Sigmoid colon (tissue), 7 donors: ENCODE results near the gene PARD3. TPM values are rescaled to one million over a fixed set of nuclear protein-coding genes. Genes with fewer than 3 reads are reported as not detected.

ENCODE experiments used
- DNase-seq: peaks from one replicate; pipeline ENCODE4 v3.0.0-alpha.2; 2019
- H3K27ac ChIP-seq, 4 donors: fragments of 200-600 bp; sonication (generic); one replicate each; pipeline ENCODE4 v1.5.1; 2016 to 2019; ENCODE audit warnings: mild to moderate bottlenecking in 1 of 4
- H3K27me3 ChIP-seq, 3 donors: fragments of 200-600 bp; sonication (generic); one replicate each; pipeline ENCODE4 v1.5.1; 2019; ENCODE audit warnings: mild to moderate bottlenecking in 1 of 3
- H3K36me3 ChIP-seq, 4 donors: fragments of 200-600 bp; sonication (generic); one replicate each; pipeline ENCODE4 v1.5.1; 2016 to 2019
- H3K4me1 ChIP-seq, 4 donors: fragments of 200-600 bp; sonication (generic); one replicate each; pipeline ENCODE4 v1.5.1; 2017 to 2019
- H3K4me3 ChIP-seq, 4 donors: fragments of 200-600 bp; sonication (generic); one replicate each; pipeline ENCODE4 v1.5.1; 2017 to 2019; ENCODE audit warnings: mild to moderate bottlenecking in 2 of 4, moderate library complexity in 1 of 4
- H3K9me3 ChIP-seq, 4 donors: fragments of 200-600 bp in 3 of 4; sonication (generic) in 3 of 4; one replicate each; pipeline versions ENCODE4 v1.5.1 to v1.6.1; 2013 to 2019
- EP300 ChIP-seq, 4 donors: sonication (generic); formaldehyde crosslinking; IDR thresholded peaks; one replicate each; pipeline ENCODE4 v1.6.1; 2017; ENCODE audit warnings: antibody characterized with exemption in 4 of 4
- POLR2A ChIP-seq, 2 donors: fragments of 450-650 bp; IDR thresholded peaks; one replicate each; pipeline ENCODE4 v1.6.1; 2016; ENCODE audit warnings: antibody characterized with exemption in 2 of 2, mild to moderate bottlenecking in 2 of 2, moderate library complexity in 2 of 2
- POLR2AphosphoS5 ChIP-seq, 4 donors: sonication (generic); formaldehyde crosslinking; IDR thresholded peaks; one replicate each; pipeline ENCODE4 v1.6.1; 2017; ENCODE audit warnings: antibody characterized with exemption in 4 of 4
- WGBS, 2 donors: extraction: QIAGEN DNeasy Blood & Tissue Kit; methylation state at CpG; one replicate each; pipeline ENCODE4 v1.1.7; 2013; 5-methylcytosine and 5-hydroxymethylcytosine counted together
- intact Hi-C: fragments of 100-400 bp; cut with DNase I; formaldehyde crosslinking; loops from one replicate; pipeline ENCODE4 v1.15.1; 2023
- polyA plus RNA-seq, 3 donors: library from polyadenylated mRNA; stranded (reverse); fragments of 200-250 nt; gene quantifications; one replicate each; pipeline ENCODE4 v1.2.3, GENCODE V29; 2013
- total RNA-seq, 4 donors: library from RNA; depleted of rRNA; stranded (reverse); fragments of >200 nt; gene quantifications; one replicate each; pipeline ENCODE4 v1.1.0, GENCODE V29; 2016
- TF ChIP-seq, protein P1 (sequence below), 4 experiments: fragments of 450-650 bp in 3 of 4; fragments of 200-600 bp in 1 of 4; IDR thresholded peaks; one replicate each; pipeline ENCODE4 v1.5.1; 2016 to 2019; ENCODE audit warnings: antibody characterized with exemption in 4 of 4, mild to moderate bottlenecking in 3 of 4, moderate library complexity in 2 of 4
- donor health status: healthy with polysubstance abuse.
- donor health status: Bipolar disorder and iron deficiency.
- donor health status: healthy.

Gene PARD3
- total and polyA plus RNA-seq, 7 donors, result 17.5 to 96.4 (median 75.9) TPM

DNA sequence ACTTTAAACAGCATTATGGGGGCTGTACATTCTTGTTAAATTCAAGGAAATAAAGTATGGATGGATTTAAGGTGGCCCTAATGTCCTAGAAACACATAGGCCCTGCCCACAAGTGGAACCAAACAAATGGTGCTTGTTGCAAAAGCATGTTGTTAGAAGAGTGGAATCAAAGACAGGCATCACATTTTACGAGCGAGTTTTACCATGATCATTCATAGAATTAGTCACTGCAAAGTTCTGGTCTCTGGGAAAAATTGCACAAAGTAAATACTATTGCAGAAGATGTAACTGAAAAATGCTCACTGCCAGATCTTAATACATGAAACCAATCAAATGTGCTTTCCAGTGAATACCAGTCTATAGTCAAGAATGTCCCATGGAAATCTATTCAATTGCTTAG, 677.1 kb downstream of the PARD3 start:
- Histone ChIP-seq H3K9me3 (no peaks in the 10 kb centered on the region), H3K4me1 (no peaks in the 10 kb centered on the region), H3K27ac (no peak overlapping the region), H3K4me3 (no peak overlapping the region), H3K27me3 (no peaks in the 10 kb centered on the region), H3K36me3 (no peaks in the 10 kb centered on the region)
- 93 to 96% methylated on average over 2 of the region's 2 CpGs for WGBS, 2 donors
- intact Hi-C loops, result no loop called here
- DNase-seq, result no peak
- no peak for TF ChIP-seq EP300 (IDR thresholded peaks at IDR 0.05)
- no peak for TF ChIP-seq POLR2AphosphoS5 (IDR thresholded peaks at IDR 0.05)
- TF ChIP-seq, protein P1, sequence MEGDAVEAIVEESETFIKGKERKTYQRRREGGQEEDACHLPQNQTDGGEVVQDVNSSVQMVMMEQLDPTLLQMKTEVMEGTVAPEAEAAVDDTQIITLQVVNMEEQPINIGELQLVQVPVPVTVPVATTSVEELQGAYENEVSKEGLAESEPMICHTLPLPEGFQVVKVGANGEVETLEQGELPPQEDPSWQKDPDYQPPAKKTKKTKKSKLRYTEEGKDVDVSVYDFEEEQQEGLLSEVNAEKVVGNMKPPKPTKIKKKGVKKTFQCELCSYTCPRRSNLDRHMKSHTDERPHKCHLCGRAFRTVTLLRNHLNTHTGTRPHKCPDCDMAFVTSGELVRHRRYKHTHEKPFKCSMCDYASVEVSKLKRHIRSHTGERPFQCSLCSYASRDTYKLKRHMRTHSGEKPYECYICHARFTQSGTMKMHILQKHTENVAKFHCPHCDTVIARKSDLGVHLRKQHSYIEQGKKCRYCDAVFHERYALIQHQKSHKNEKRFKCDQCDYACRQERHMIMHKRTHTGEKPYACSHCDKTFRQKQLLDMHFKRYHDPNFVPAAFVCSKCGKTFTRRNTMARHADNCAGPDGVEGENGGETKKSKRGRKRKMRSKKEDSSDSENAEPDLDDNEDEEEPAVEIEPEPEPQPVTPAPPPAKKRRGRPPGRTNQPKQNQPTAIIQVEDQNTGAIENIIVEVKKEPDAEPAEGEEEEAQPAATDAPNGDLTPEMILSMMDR (IDR thresholded peaks at IDR 0.05), result no peak
- TF ChIP-seq POLR2A (IDR thresholded peaks at IDR 0.05), result no peak

DNA sequence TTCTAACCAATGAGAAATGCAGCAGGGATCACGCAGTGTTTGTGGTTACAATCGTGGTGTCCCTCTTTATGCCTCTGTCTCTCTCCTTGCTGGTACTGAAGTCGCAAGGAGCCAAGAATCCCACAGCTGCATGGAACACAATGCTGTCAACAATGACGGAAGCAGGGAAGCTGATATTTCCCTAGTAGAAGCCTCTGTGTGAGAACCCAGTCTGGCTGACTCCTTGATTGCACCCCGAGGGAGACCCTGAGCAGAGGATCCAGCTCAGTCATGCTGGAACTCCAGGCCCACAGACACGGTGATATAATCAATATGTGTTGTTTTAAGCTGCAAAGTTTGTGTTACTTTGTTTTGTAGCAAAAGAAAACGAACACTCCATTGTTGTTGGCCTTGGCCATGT, 677.9 kb downstream of the PARD3 start:
- Histone ChIP-seq H3K36me3 (no peaks in the 10 kb centered on the region), H3K4me1 (peaks cover 0 to 5% (median 3%) of the 10 kb centered on the region in 4 donors), H3K4me3 (no peak overlapping the region), H3K27me3 (no peaks in the 10 kb centered on the region), H3K27ac (no peak overlapping the region), H3K9me3 (no peaks in the 10 kb centered on the region)
- no peak for TF ChIP-seq POLR2A (IDR thresholded peaks at IDR 0.05)
- no peak for TF ChIP-seq POLR2AphosphoS5 (IDR thresholded peaks at IDR 0.05)
- no peak for TF ChIP-seq EP300 (IDR thresholded peaks at IDR 0.05)
- TF ChIP-seq, protein P1 (IDR thresholded peaks at IDR 0.05), result no peak
- WGBS, 2 donors, result 89 to 95% methylated on average over 7 of the region's 7 CpGs
- no peak for DNase-seq
- intact Hi-C loops, result no loop called here

DNA sequence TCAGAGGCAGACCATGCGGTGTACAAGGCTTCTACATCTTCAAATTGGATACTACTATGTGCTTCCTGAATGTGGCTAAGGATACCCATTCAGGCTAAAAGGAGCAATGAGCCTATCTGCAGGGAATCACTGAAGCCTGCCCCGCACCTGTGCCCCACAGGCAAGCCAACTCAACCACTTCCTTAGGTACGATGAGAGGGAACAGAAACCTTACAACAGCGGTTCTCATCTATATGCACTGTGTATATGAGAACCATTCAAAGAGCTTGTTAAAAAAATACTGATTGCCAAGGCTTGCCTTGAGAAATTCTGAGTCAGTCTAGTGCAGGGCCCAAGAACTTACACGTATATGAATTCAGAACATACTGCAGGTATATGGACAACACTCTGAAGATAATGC, 679.6 kb downstream of the PARD3 start:
- peaks cover 0 to 12% (median 8%) of the 10 kb centered on the region in 4 donors for H3K4me1 ChIP-seq
- DNase-seq, result no peak
- peaks cover 0 to 5% (median 0%) of the 10 kb centered on the region in 4 donors for H3K36me3 ChIP-seq
- H3K27me3 ChIP-seq, result no peaks in the 10 kb centered on the region
- no peak overlapping the region for H3K27ac ChIP-seq
- no peak for TF ChIP-seq EP300 (IDR thresholded peaks at IDR 0.05)
- no peak for TF ChIP-seq POLR2A (IDR thresholded peaks at IDR 0.05)
- TF ChIP-seq, protein P1 (IDR thresholded peaks at IDR 0.05), result no peak
- H3K4me3 ChIP-seq, result no peak overlapping the region
- WGBS, 2 donors, result 78 to 93% methylated on average over 5 of the region's 5 CpGs
- no peaks in the 10 kb centered on the region for H3K9me3 ChIP-seq
- intact Hi-C loops, result no loop called here

DNA sequence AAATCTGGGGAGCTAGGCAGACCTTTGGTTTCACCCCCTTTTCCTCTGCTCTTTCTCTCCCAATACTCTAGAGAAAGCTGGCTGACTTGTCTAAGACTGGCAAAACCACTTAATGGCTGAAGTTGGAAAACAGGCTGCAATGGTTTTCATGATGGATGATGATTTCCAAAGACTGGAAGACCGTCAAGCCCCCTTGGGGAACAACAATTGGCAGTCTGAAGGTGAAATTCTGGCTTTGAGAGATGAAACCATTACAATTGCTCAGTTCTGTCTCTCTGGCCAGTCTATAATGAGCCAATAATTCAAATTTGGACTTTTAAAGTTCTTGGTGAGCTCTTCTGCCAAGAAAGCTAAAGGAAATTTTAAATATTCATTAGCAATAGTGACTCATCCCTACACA, 680.5 kb downstream of the PARD3 start:
- H3K27ac ChIP-seq, result no peak overlapping the region
- 84 to 96% methylated on average over 1 of the region's 1 CpG for WGBS, 2 donors

More for the DNA sequence above, 680.5 kb downstream of the PARD3 start:
- TF ChIP-seq POLR2A (IDR thresholded peaks at IDR 0.05) (no peak), POLR2AphosphoS5 (IDR thresholded peaks at IDR 0.05) (no peak), EP300 (IDR thresholded peaks at IDR 0.05) (no peak)
- TF ChIP-seq, protein P1 (IDR thresholded peaks at IDR 0.05), result no peak
- no peaks in the 10 kb centered on the region for H3K27me3 ChIP-seq
- no peak for DNase-seq
- peaks cover 0 to 8% (median 0%) of the 10 kb centered on the region in 4 donors for H3K36me3 ChIP-seq
- no peak overlapping the region for H3K4me3 ChIP-seq
- H3K4me1 ChIP-seq, result peaks cover 0 to 12% (median 8%) of the 10 kb centered on the region in 4 donors
- intact Hi-C loops, result no loop called here
- H3K9me3 ChIP-seq, result no peaks in the 10 kb centered on the region
